ENCODE results near the gene SEPSECS.

The SEPSECS gene

GRCh38 chr4:25133132-25133531, 27.1 kb downstream of the SEPSECS start:
- no peak for DNase-seq

GRCh38 chr4:25131926-25132325, 28.3 kb downstream of the SEPSECS start:
- no peak for TF ChIP-seq GATA1 (IDR thresholded peaks at IDR 0.05; ENCODE audit: low read depth, low read length)
- TF ChIP-seq POLR2A (IDR thresholded peaks at IDR 0.05; ENCODE audit: low read length): no peak
- DNase-seq: no peak

More at GRCh38 chr4:25133132-25133531, 27.1 kb downstream of the SEPSECS start:
- no peak for TF ChIP-seq POLR2A (IDR thresholded peaks at IDR 0.05; ENCODE audit: low read length)
- no peak for TF ChIP-seq GATA1 (IDR thresholded peaks at IDR 0.05; ENCODE audit: low read depth, low read length)

- no peak for TF ChIP-seq POLR2A (IDR thresholded peaks at IDR 0.05; ENCODE audit: low read length)
- TF ChIP-seq GATA1 (IDR thresholded peaks at IDR 0.05; ENCODE audit: low read depth, low read length): no peak
- DNase-seq: no peak
Observed at GRCh38 chr4:25131381-25131780, 28.9 kb downstream of the SEPSECS start.

- TF ChIP-seq GATA1 (IDR thresholded peaks at IDR 0.05; ENCODE audit: low read depth, low read length) (no peak), POLR2A (IDR thresholded peaks at IDR 0.05; ENCODE audit: low read length) (no peak)
- no peak for DNase-seq
Observed at GRCh38 chr4:25129917-25130316, 30.3 kb downstream of the SEPSECS start.

GRCh38 chr4:25128671-25129070, 31.6 kb downstream of the SEPSECS start:
- TF ChIP-seq GATA1 (IDR thresholded peaks at IDR 0.05; ENCODE audit: low read depth, low read length) (no peak), POLR2A (IDR thresholded peaks at IDR 0.05; ENCODE audit: low read length) (no peak)
- no peak for DNase-seq

GRCh38 chr4:25123236-25123635, 37.0 kb downstream of the SEPSECS start:
- DNase-seq: no peak
- no peak for TF ChIP-seq POLR2A (IDR thresholded peaks at IDR 0.05; ENCODE audit: low read length)

- TF ChIP-seq POLR2A (IDR thresholded peaks at IDR 0.05; ENCODE audit: low read length) (no peak), GATA1 (IDR thresholded peaks at IDR 0.05; ENCODE audit: low read depth, low read length) (no peak)
Observed at GRCh38 chr4:25120146-25120940, 39.9 kb downstream of the SEPSECS start.

GRCh38 chr4:25117716-25118472, 42.4 kb downstream of the SEPSECS start:
- DNase-seq: no peak
- no peak for TF ChIP-seq POLR2A (IDR thresholded peaks at IDR 0.05; ENCODE audit: low read length)
- TF ChIP-seq GATA1 (IDR thresholded peaks at IDR 0.05; ENCODE audit: low read depth, low read length): no peak

More at GRCh38 chr4:25120146-25120940, 39.9 kb downstream of the SEPSECS start:
- DNase-seq: no peak

- no peak for DNase-seq
Observed at GRCh38 chr4:25117274-25117673, 43.0 kb downstream of the SEPSECS start.

GRCh38 chr4:25113915-25114904, 46.0 kb downstream of the SEPSECS start:
- TF ChIP-seq GATA1 (IDR thresholded peaks at IDR 0.05; ENCODE audit: low read depth, low read length) (no peak), POLR2A (IDR thresholded peaks at IDR 0.05; ENCODE audit: low read length) (no peak)
- no peak for DNase-seq

More at GRCh38 chr4:25117274-25117673, 43.0 kb downstream of the SEPSECS start:
- no peak for TF ChIP-seq GATA1 (IDR thresholded peaks at IDR 0.05; ENCODE audit: low read depth, low read length)
- no peak for TF ChIP-seq POLR2A (IDR thresholded peaks at IDR 0.05; ENCODE audit: low read length)

- TF ChIP-seq POLR2A (IDR thresholded peaks at IDR 0.05; ENCODE audit: low read length) (no peak), GATA1 (IDR thresholded peaks at IDR 0.05; ENCODE audit: low read depth, low read length) (no peak)
- no peak for DNase-seq
Observed at GRCh38 chr4:25112995-25113380, 47.3 kb downstream of the SEPSECS start.

GRCh38 chr4:25112366-25112994, 47.8 kb downstream of the SEPSECS start:
- DNase-seq: no peak
- TF ChIP-seq POLR2A (IDR thresholded peaks at IDR 0.05; ENCODE audit: low read length) (no peak), GATA1 (IDR thresholded peaks at IDR 0.05; ENCODE audit: low read depth, low read length) (no peak)

GRCh38 chr4:25111648-25112196, 48.5 kb downstream of the SEPSECS start:
- TF ChIP-seq GATA1 (IDR thresholded peaks at IDR 0.05; ENCODE audit: low read depth, low read length) (no peak), POLR2A (IDR thresholded peaks at IDR 0.05; ENCODE audit: low read length) (no peak)
- DNase-seq: no peak

Measured in erythroblast (primary cell).